Measurements from ENCODE around the gene P2RY11.

P2RY11 gene

GRCh38 chr19:10087296-10088061 lies 24.0 kb upstream of the P2RY11 start:
- DNase-seq (ENCODE audit: low spot score in 2 of 2) (no peak), ATAC-seq (ENCODE audit: low read depth) (no peak)
- Mint-ChIP-seq H3K4me1 (peaks cover 21% of the 10 kb centered on the region), H3K27me3 (no peaks in the 10 kb centered on the region), H3K27ac (peak overlapping the region; percentile 67), H3K9me3 (no peaks in the 10 kb centered on the region), H3K36me3 (peaks cover 15% of the 10 kb centered on the region), H3K4me3 (peak overlapping the region; percentile 97)

DNA sequence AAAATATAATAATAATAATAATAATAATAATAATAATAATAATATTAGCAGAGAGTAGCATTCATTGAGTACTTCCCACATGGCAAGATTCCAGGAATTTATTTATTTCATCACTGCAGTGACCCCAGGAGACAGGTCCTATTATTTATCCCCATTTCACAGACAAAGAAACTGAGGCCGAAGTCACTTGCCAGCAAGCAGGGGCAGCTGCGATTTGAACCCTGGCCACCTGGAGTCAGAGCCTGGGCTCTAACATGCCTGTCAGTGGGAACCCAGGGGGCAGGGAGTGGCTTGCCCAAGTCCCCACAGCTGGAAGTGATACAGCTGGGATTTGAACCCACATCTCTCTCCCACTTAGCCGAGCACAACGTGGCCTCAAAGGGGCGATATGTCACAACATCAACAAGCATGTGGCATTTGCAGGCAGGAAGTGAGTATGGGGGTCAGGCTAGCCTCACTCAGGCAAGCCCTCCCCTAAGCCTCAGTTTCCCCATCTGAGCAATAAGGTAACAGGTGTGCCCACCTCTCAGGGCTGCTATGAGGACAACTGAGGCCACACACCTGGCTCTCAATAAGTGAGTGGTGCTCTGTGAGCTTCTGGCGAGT lies 22.4 kb upstream of the P2RY11 start:
- Mint-ChIP-seq H3K27me3 (no peaks in the 10 kb centered on the region), H3K36me3 (peaks cover 25% of the 10 kb centered on the region), H3K4me1 (peaks cover 30% of the 10 kb centered on the region), H3K4me3 (no peak overlapping the region), H3K27ac (peak overlapping the region; percentile 14), H3K9me3 (no peaks in the 10 kb centered on the region)
- no peak for DNase-seq (ENCODE audit: low spot score in 2 of 2)
- no peak for ATAC-seq (ENCODE audit: low read depth)

GRCh38 chr19:10089801-10090375 lies 21.6 kb upstream of the P2RY11 start:
- peaks cover 29% of the 10 kb centered on the region for H3K36me3 Mint-ChIP-seq
- no peak overlapping the region for H3K4me3 Mint-ChIP-seq

DNA sequence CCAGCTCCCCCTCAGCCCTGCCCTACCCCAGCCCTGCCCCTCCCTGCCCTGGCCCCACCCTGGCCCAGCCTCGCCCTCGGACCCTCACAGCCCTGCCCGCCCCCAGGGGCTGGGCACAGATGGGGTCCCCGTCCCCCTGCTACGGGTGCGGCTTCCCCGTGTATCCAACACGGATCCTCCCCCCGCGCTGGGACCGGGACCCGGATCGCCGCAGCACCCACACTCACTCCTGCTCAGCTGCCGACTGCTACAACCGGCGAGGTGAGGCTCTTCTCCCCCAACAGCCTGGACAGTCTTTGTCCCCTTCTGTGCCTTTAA lies 20.2 kb upstream of the P2RY11 start:
- ATAC-seq (ENCODE audit: low read depth) = no peak
- no peak for DNase-seq (ENCODE audit: low spot score in 2 of 2)
- H3K27me3 Mint-ChIP-seq = no peaks in the 10 kb centered on the region
- no peaks in the 10 kb centered on the region for H3K9me3 Mint-ChIP-seq
- peak overlapping the region; percentile 89 for H3K27ac Mint-ChIP-seq
- H3K36me3 Mint-ChIP-seq = peaks cover 29% of the 10 kb centered on the region
- H3K4me3 Mint-ChIP-seq = no peak overlapping the region
- H3K4me1 Mint-ChIP-seq = peaks cover 28% of the 10 kb centered on the region

More at GRCh38 chr19:10089801-10090375, 21.6 kb upstream of the P2RY11 start:
- DNase-seq (ENCODE audit: low spot score in 2 of 2) (no peak), ATAC-seq (ENCODE audit: low read depth) (no peak)
- Mint-ChIP-seq H3K27me3 (no peaks in the 10 kb centered on the region), H3K4me1 (peaks cover 30% of the 10 kb centered on the region), H3K9me3 (no peaks in the 10 kb centered on the region), H3K27ac (peak overlapping the region; percentile 14)

GRCh38 chr19:10091895-10092641 lies 19.4 kb upstream of the P2RY11 start:
- DNase-seq (ENCODE audit: low spot score in 2 of 2) = peak in 1 of 2 donors; percentile 51
- Mint-ChIP-seq H3K36me3 (peaks cover 29% of the 10 kb centered on the region), H3K4me3 (peak overlapping the region; percentile 68), H3K27ac (peak overlapping the region; percentile 89), H3K4me1 (peaks cover 28% of the 10 kb centered on the region), H3K9me3 (no peaks in the 10 kb centered on the region), H3K27me3 (no peaks in the 10 kb centered on the region)
- ATAC-seq (ENCODE audit: low read depth) = peak; percentile 56

DNA sequence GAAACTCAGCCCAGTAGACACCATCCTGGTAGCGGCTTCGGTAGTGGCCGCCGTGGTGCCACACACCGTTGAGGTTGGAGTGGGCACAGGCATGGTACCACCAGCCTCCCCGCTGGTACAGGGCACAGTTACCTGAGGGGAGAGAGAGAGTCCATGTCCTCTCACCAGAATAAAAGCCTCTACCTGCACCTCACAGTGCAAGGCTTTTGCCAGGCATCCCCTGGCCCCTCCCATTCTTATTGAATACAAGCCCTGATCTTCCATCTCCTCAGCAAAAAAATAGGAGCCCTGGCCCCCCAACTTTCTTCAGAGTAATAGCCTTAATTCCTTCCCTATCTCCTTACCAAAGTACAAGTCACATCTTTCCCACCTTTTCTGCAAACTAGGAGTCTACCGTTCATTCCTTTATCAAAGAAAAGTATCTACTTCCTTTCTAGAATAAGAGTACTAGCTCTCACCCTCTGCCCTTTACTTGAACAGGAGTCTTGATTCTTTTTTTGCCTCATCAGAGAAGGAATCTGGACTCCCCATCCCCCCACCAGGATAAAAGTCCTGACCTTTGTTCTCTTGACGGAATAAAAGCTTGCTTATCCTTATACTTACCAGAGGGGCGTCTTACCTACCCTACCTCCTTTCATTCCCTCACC lies 18.7 kb upstream of the P2RY11 start:
- DNase-seq (ENCODE audit: low spot score in 2 of 2) = no peak
- H3K4me1 Mint-ChIP-seq = peaks cover 21% of the 10 kb centered on the region
- ATAC-seq (ENCODE audit: low read depth) = no peak
- peak overlapping the region; percentile 89 for H3K27ac Mint-ChIP-seq
- no peaks in the 10 kb centered on the region for H3K27me3 Mint-ChIP-seq
- H3K36me3 Mint-ChIP-seq = peaks cover 29% of the 10 kb centered on the region
- no peak overlapping the region for H3K4me3 Mint-ChIP-seq
- H3K9me3 Mint-ChIP-seq = no peaks in the 10 kb centered on the region

DNA sequence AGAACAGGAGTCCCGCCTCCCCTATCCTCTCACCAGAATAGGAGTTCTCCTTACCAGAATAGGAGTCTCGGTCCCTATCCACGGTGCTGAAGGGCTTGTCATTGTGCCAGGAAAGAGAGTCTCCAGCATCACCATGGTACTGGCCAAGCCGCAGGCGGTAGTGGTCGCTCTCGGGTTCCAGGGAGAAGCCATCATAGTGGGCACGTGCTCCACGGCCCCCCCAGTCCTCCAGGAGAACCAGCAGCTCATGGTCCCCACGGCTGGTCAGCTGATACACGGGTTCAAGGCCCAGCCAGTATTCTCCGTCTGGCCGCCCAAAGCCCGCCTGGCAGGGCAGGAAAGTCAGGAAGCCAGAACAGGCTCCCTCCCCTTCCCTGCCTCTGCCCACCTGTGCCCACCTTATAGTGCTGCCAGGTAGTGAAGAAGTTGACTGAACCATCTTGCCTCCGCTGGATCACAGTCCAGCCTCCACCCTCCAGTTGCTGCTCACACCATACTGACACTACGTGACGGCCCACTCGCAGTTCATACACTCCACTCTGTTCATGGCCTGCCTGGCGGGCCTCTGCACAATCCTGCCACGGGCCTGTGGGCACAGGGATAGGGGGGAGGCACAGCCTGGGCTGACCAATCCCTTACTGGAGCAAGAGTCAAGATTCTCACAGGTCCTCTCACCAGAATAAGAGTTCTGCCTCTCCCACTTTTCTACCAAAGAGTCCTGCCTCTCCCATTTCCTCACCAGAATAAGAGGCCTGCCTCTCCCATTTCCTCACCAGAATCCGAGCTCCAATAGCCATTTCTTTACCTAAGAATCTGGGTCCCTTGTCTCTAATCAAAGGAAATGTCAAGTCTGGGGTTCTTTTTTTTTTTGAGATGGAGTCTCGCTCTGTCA lies 18.0 kb upstream of the P2RY11 start:
- ATAC-seq (ENCODE audit: low read depth) (no peak), DNase-seq (ENCODE audit: low spot score in 2 of 2) (no peak)
- peak overlapping the region; percentile 89 for H3K27ac Mint-ChIP-seq
- no peak overlapping the region for H3K4me3 Mint-ChIP-seq
- no peaks in the 10 kb centered on the region for H3K9me3 Mint-ChIP-seq
- peaks cover 25% of the 10 kb centered on the region for H3K4me1 Mint-ChIP-seq
- no peaks in the 10 kb centered on the region for H3K27me3 Mint-ChIP-seq
- H3K36me3 Mint-ChIP-seq = peaks cover 29% of the 10 kb centered on the region

DNA sequence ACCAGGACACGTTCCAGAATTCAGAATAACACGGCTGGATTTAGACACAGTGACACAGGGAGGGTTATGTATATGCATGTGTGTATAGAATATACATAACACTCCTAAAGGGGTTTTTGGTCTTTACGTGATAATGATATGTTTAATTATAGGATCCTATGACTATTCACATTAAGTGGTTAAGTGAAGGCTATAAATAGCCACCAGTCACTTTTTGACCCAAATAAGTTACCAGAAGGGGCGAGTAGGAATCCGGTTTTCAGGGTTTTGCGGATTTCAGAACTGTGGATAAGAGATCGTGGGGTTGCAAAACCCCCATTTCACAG lies 15.9 kb upstream of the P2RY11 start:
- Mint-ChIP-seq H3K27ac (peak overlapping the region; percentile 74), H3K4me3 (peak overlapping the region; percentile 34), H3K9me3 (no peaks in the 10 kb centered on the region), H3K4me1 (peaks cover 31% of the 10 kb centered on the region), H3K27me3 (no peaks in the 10 kb centered on the region), H3K36me3 (peaks cover 21% of the 10 kb centered on the region)
- ATAC-seq (ENCODE audit: low read depth) (no peak), DNase-seq (ENCODE audit: low spot score in 2 of 2) (no peak)

- no peaks in the 10 kb centered on the region for H3K9me3 Mint-ChIP-seq
- ATAC-seq (ENCODE audit: low read depth) = peak; percentile 81
- peak overlapping the region; percentile 74 for H3K27ac Mint-ChIP-seq
These were observed 15.4 kb upstream of the P2RY11 start for GRCh38 chr19:10095948-10096614.

DNA sequence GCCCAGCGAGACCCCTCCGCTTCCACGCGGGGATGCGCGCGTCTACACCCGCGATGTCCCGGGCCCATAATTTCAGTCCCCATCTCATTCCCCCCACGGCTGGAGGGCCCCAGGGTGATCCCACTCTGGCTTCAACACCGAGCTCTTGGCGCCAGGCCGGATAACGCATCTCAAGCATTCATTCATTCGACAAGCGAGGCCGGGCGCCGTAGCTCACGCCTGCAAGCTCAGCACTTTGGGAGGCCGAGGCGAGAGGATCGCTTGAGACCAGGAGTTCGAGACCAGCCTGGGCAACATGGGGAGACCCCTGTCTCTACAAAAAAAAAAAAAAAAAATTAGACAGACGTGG lies 14.9 kb upstream of the P2RY11 start:
- Mint-ChIP-seq H3K36me3 (peaks cover 19% of the 10 kb centered on the region), H3K9me3 (no peaks in the 10 kb centered on the region), H3K27me3 (no peaks in the 10 kb centered on the region), H3K4me3 (peak overlapping the region; percentile 55), H3K4me1 (peaks cover 29% of the 10 kb centered on the region), H3K27ac (no peak overlapping the region)
- DNase-seq (ENCODE audit: low spot score in 2 of 2) (no peak), ATAC-seq (ENCODE audit: low read depth) (no peak)

More at GRCh38 chr19:10095948-10096614, 15.4 kb upstream of the P2RY11 start:
- Mint-ChIP-seq H3K4me3 (peak overlapping the region; percentile 55), H3K36me3 (peaks cover 21% of the 10 kb centered on the region), H3K27me3 (no peaks in the 10 kb centered on the region), H3K4me1 (peaks cover 31% of the 10 kb centered on the region)
- DNase-seq (ENCODE audit: low spot score in 2 of 2) = peak; percentile 95

- peak overlapping the region; percentile 100 for H3K27ac Mint-ChIP-seq
- H3K4me3 Mint-ChIP-seq = peak overlapping the region; percentile 33
- H3K4me1 Mint-ChIP-seq = peaks cover 39% of the 10 kb centered on the region
- DNase-seq (ENCODE audit: low spot score in 2 of 2) (no peak), ATAC-seq (ENCODE audit: low read depth) (no peak)
- H3K27me3 Mint-ChIP-seq = no peaks in the 10 kb centered on the region
- H3K9me3 Mint-ChIP-seq = no peaks in the 10 kb centered on the region
- H3K36me3 Mint-ChIP-seq = no peaks in the 10 kb centered on the region
These were observed 11.2 kb upstream of the P2RY11 start for GRCh38 chr19:10100163-10100785.

DNA sequence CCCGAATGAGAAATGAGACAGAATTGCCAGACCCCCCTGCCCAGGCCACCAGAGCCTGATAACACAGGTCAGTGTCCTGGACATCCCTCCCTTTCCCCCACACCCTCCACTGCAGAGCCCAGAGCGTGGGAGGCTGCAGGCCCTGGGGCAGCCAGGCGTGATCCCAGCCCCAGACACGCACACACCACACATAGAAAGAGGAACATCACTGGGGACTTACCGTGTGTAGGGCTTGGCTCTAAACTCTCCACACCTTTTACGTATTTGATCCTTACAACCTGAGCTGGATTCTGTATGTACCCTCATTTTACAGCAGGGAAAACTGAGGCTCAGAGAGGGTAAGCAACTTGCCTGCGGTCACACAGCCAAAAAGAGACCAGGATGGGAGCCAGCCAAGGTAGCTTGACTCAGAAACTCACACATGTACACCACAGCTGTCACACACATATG lies 8.7 kb upstream of the P2RY11 start:
- H3K27me3 Mint-ChIP-seq = no peaks in the 10 kb centered on the region
- DNase-seq (ENCODE audit: low spot score in 2 of 2) (peak in 1 of 2 donors; percentile 75), ATAC-seq (ENCODE audit: low read depth) (peak; percentile 67)
- H3K4me3 Mint-ChIP-seq = peak overlapping the region; percentile 62
- peaks cover 48% of the 10 kb centered on the region for H3K4me1 Mint-ChIP-seq
- H3K9me3 Mint-ChIP-seq = no peaks in the 10 kb centered on the region
- H3K36me3 Mint-ChIP-seq = no peaks in the 10 kb centered on the region
- H3K27ac Mint-ChIP-seq = peak overlapping the region; percentile 100

All from memory B cell (primary cell).